NCI-H128 (cell line): ENCODE measurements around the gene CCBE1.
"Not testable (repeated sequence)": the region's sequence is repeated elsewhere in the genome, so short reads cannot be mapped to it uniquely, and the experiment has no call there.

Source experiments
- DNase-seq: peaks from one replicate; lab custom pipeline; 2025; ENCODE audit not compliant: unreplicated experiment; lab: John Stamatoyannopoulos, UW

Gene CCBE1

DNA sequence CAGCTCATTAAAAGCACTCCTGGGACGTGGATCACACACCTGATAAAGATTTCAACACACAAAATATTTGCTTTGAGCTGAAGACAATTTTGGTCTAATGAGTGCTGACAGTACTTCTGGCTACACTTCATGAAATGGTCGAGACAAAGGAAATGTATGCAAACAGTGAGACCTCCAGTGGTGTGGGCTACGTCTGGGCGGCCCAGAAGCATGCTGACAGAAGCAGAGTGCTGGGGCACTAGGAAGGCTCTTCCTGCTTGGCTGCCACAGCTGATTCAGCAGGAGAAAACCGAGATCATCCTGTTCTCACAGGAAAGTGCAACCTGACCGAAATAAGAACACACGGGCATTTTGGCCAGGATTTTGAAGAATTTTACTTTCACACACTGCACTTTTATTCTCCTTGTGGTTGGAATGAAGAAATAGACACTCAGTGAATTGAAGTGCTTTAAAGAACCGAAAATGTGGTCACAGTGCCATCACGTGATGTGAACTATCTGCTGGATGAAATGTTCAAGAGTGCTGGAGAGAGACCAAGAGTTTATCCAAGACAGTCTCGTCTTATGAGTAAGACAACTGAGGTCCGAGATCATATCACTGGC lies 149.5 kb downstream of the CCBE1 start:
- no peak for DNase-seq

DNA sequence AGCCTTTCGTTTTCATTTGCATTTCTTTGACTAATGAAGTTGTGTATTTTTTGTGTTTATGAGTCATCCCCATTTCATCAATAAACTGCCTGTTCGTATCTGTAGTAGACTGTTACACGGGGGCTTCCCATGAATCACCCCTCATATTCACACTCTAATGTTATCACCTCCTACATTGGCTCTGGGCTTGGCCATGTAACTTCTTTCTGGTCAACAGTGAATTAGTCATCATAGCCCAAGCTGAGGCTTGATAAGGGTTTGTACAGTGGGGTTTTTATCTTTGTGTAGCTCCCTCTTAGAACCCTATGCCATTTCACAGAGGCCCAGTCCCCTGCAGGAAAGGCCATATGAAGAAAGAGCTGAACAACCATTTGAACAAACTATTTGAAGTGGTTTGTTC lies 151.0 kb downstream of the CCBE1 start:
- no peak for DNase-seq

DNA sequence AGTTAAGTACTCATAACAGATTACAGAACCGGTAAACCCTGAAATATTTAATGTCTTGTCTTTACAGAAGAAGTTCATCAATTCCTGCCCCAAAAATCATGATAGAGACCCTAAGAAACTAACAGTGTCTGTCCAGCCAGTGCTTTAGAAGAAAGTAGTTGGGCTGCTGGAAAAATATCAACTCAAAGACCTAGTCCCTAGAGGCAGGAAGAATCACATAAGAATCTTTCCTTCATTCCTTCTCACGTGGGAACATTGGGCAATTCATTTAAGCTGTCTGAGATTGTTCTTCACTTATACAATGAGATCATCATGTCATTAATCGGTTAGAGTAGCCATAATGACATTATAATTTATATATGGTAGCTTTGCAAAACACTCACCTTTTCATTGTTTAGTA lies 156.4 kb downstream of the CCBE1 start:
- no peak for DNase-seq

DNA sequence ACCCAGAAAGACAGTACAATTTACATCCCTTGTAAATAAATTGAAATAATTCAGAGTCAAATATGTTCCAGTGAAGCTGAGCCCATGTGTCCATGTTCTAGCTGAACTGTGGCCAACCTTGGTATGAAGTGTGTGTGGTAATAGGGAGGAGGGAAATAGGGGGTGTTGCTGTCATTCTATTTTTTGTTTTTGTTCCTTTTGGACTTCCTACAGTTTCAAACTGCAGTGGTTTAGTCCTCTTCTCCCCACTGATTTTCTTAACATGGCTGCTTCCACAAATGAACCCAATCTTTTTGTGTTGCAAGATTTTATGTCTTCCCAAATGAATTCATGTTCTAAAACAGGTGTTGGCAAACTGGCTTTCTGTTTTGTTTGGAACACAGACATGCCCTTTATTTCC lies 156.9 kb downstream of the CCBE1 start:
- DNase-seq = no peak

GRCh38 chr18:59539108-59539507 lies 158.1 kb downstream of the CCBE1 start:
- no peak for DNase-seq

DNA sequence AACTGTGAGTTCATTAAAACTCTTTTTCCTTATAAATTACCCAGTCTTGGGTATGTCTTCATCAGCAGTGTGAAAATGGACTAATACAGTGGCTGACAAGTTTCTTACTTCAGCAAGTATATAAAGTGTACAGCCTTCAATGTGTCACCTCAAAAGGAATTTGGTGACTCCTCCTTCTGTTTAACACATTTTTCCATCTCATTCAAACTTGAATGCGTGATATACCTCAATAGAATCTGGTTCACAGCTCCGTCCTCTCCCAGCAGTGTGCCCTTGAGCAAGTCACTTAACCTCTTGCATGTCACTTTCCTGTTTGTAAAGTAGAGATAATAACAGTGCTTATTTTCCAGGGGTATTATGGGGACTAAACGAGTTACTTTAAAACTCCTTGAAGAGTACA lies 159.6 kb downstream of the CCBE1 start:
- no peak for DNase-seq

DNA sequence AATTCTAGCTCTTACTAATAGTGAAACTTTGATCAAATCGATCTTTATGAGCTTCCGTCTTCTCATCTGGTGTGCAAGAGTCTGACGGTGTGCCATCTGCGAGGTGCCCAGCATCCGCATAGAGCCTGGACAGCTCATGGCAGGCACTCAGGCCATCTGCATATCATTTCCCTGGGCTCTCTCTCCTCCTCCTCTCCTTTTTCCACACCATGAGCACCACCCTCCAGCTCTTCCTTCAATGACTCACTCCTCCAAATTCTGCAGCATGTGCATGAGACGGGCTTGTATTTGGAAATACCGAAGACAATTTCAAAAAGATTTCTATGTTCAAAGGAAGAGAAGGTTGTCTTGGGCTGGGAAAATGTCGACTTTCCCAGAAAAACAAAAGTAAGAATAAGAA lies 161.1 kb downstream of the CCBE1 start:
- no peak for DNase-seq

- DNase-seq = no peak
Measured at GRCh38 chr18:59535055-59535454, 162.2 kb downstream of the CCBE1 start.

- DNase-seq = no peak
Measured at GRCh38 chr18:59528866-59529265, 168.4 kb downstream of the CCBE1 start.

DNA sequence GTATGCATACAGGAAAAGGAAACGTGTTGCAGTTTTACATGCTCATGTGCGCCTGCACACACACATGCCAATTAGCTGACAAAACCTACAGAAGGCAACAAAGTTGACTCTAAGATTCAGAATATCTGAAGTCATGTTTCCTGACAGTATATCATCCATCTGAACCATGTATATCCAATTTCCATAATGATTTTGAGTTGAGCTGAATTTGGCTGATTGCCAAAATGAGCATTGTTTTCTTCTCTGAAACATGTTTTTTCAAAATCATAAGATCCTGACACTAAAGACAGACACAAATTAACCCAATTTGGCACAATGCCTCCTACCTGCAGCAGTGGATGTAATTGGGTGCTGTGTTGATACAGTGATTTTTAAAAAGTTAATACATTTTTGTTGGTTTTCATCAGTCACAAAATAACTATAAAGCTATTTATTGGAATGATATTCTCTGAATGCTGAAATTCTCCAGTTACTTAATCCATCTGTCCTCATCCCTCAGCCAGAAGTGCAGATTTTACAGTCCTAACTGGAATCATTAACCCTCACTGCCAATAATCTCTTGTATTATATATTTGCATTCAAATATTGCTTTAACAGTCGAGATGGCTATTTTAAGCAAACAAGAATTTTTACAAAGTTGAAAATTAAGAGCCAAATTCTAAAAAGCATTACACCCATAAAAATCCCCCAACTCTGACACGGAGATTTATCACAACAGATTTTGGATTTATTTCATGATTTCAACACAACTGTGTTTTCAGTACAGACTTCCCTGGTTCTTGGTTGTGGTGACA lies 176.5 kb downstream of the CCBE1 start:
- DNase-seq = no peak

DNA sequence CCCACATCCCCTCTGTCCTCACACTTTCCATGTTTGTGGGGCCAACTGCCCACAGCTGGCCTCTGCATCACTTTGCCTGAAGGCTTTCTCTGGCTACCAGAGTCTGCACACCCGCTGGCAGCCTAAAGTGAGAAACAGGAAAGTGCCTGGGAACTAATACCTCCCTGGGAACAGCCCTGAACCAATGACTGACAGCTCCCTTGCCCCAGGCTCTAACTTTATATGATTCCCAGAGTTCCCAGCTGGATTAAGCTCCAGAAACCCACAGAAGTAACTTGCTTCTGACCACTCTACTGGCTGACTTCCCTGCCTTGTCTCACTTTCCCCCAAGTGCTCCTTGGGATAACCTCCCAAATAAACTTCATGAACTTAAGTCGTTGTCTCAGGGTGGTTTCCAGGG lies 178.5 kb downstream of the CCBE1 start:
- no peak for DNase-seq

DNA sequence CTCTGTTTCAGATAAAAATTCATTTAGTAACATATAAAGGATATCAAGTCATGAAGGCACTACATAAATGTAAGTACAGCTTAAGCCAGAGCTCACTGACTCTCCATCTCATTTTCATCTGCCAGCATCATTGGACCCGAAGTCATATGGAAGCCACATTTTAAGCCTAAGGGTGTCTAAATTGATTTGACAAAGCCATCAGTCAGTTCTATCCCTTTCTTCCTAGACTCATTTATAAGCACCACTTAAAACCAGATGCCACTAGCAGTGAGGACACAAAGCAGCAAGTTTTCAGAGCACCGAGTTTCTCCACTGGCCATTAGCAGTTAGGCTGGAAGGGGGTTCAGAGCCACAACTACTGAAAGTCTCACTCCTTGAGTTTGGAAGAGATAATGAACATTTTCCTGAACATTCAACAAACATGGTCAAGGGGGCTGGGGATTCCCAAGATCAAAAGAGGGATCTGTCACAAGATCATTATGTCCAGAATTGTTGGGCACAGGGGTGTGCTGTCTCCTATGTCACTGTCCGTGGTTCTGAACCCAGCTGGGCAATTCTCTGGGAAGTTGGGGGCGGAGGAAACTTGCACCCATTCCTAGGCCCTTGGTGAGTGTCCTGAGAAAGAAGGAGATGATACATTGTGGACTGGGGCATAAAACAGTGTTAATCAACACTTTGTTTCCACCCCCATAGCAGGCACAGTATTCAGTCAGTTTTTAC lies 179.6 kb downstream of the CCBE1 start:
- DNase-seq = no peak

DNA sequence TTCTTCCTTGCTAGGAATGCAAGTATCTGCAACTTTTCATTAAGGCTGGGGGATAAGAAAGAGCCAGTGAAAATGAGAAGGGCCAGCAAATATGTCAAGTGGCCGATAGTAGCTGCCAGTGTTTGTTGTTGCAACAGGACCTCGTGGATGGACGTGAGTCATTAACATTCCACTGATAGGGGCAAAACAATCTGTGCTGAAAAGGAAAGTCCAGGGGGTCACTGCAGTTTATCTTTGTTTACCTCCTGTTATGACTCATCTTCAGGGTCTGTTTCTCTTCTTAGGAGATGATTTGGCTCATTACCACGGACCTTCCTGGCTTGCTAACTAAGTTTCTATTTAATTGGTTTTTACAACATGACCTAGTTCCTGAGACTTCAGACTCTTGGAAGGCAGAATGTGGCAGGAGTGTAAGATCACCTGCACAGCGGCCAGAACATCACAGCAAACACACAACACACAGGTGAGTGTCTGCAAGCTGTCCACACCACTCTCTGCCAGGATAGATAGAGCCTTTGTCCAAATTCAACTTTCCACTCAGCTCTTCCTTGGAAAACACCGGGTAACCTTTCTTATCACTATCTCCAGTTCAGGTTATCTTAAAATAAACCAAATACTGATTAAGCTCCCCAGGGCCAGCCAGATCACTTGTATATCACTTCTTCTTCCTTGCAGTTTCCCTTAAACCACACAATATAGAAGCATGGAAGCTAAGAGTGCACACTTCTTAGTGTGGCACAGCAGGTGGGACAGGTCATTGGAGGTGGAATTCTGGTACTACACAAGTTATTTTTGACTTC lies 180.7 kb downstream of the CCBE1 start:
- DNase-seq = no peak

- DNase-seq = not testable (repeated sequence)
Measured at GRCh38 chr18:59515956-59516355, 181.3 kb downstream of the CCBE1 start.

DNA sequence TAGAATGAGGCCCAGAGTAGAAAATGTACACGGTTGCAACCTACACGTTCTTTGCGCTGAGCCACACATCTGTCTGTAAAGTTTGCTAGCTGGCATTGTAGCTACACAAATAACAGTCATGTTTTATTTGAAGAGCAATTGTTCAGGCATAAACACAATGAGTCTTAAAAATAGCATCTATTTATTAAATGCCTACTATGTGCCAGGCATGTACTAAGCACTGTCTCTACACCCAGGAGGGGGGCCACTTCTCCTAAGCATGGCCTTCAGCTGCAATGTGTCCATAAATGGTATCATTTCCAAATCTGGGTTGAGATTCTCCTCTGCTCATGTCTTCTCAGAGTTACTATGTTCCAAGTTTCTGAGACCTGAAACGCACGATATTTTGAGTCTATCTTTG lies 182.1 kb downstream of the CCBE1 start:
- no peak for DNase-seq

DNA sequence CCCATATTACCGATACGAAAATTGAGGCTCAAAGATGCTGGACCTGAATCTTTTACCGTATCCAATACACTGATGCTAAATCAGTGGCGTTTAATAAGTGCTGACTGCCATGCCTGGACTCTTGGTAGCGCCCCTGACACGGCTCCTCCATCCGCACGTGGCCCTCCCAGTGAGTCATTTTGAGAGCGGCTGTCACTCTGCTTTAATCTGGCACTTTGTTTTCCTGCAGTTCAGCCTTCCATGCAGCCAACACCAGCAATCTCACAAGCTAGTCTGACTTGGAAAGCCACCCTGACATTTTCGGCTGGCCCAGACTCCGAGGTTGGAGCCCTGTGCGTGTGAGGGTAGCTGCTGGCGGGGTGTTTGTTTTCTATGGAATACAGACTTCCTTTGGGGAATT lies 183.0 kb downstream of the CCBE1 start:
- no peak for DNase-seq

- no peak for DNase-seq
Measured at GRCh38 chr18:59512025-59512755, 185.0 kb downstream of the CCBE1 start.

GRCh38 chr18:59509481-59510442 lies 187.5 kb downstream of the CCBE1 start:
- no peak for DNase-seq

DNA sequence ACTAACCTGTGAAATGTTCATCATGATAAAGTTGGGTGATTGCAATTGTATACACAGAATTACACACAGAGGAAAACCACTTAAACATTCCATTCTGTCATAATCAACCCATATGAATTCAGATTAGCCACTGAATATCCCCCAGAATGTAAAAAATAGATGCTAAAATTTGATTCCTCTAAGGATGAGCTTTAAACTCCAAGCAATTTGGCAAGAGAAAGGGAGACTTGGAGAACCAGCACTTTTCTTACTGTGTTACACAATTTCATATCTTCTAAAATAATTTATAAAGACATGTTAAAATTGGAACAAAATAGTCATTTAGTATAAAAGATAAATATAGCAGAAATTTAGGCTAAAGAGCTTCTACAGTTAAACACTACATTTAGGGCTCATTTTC lies 191.9 kb downstream of the CCBE1 start:
- DNase-seq = no peak
